ENCODE data around the gene LGALS3BP. TPM values are rescaled to one million over a fixed set of nuclear protein-coding genes. Genes with fewer than 3 reads are reported as not detected.
A peak's percentile ranks its signal among the peaks of the same experiment; 100 is the strongest.

Gene LGALS3BP
- total RNA-seq, 4 donors from 2014 or later: 38.5 to 84.1 (median 45.7) TPM

GRCh38 chr17:79005063-79005861 lies 25.5 kb upstream of the LGALS3BP start:
- H3K4me3 ChIP-seq (ENCODE audit: low read depth, poor library complexity, severe bottlenecking): no peak overlapping the region
- intact Hi-C loops (cut with DNase I; ENCODE audit: low total_unique reads): no loop called here
- peak in 1 of 2 donors; percentile 82 for DNase-seq (ENCODE audit: low spot score in 2 of 2)
- 37 to 39% methylated on average over 12 of the region's 12 CpGs for WGBS, 2 donors
- TF ChIP-seq POLR2A (IDR thresholded peaks at IDR 0.05) (no peak), CTCF (IDR thresholded peaks at IDR 0.05) (no peak)

- DNase-seq (ENCODE audit: low spot score in 2 of 2): peak in 1 of 2 donors; percentile 72
- no peak for TF ChIP-seq POLR2A (IDR thresholded peaks at IDR 0.05)
- no peak for TF ChIP-seq CTCF (IDR thresholded peaks at IDR 0.05)
- no peak overlapping the region for H3K4me3 ChIP-seq (ENCODE audit: low read depth, poor library complexity, severe bottlenecking)
- intact Hi-C loops (cut with DNase I; ENCODE audit: low total_unique reads): no loop called here
- 81 to 100% methylated on average over 2 to 3 of the region's 3 CpGs for WGBS, 2 donors
Observed at GRCh38 chr17:79003661-79004411, 24.1 kb upstream of the LGALS3BP start.

GRCh38 chr17:79002796-79003593 lies 23.3 kb upstream of the LGALS3BP start:
- peak in 1 of 2 donors; percentile 79 for DNase-seq (ENCODE audit: low spot score in 2 of 2)
- intact Hi-C loops (cut with DNase I; ENCODE audit: low total_unique reads): no loop called here
- TF ChIP-seq POLR2A (IDR thresholded peaks at IDR 0.05): no peak
- no peak for TF ChIP-seq CTCF (IDR thresholded peaks at IDR 0.05)
- no peak overlapping the region for H3K4me3 ChIP-seq (ENCODE audit: low read depth, poor library complexity, severe bottlenecking)
- 78 to 82% methylated on average over 20 of the region's 20 CpGs for WGBS, 2 donors

- peak in 1 of 2 donors; percentile 64 for DNase-seq (ENCODE audit: low spot score in 2 of 2)
- 85 to 91% methylated on average over 8 to 14 of the region's 14 CpGs for WGBS, 2 donors
- no peak for TF ChIP-seq POLR2A (IDR thresholded peaks at IDR 0.05)
- TF ChIP-seq CTCF (IDR thresholded peaks at IDR 0.05): no peak
- no peak overlapping the region for H3K4me3 ChIP-seq (ENCODE audit: low read depth, poor library complexity, severe bottlenecking)
- intact Hi-C loops (cut with DNase I; ENCODE audit: low total_unique reads): no loop called here
Observed at GRCh38 chr17:79002291-79002690, 22.6 kb upstream of the LGALS3BP start.

- no peak overlapping the region for H3K4me3 ChIP-seq (ENCODE audit: low read depth, poor library complexity, severe bottlenecking)
- peak in 1 of 2 donors; percentile 83 for DNase-seq (ENCODE audit: low spot score in 2 of 2)
- WGBS, 2 donors: 83 to 84% methylated on average over 19 of the region's 19 CpGs
- no peak for TF ChIP-seq CTCF (IDR thresholded peaks at IDR 0.05)
- no peak for TF ChIP-seq POLR2A (IDR thresholded peaks at IDR 0.05)
- intact Hi-C loops (cut with DNase I; ENCODE audit: low total_unique reads): no loop called here
Observed at GRCh38 chr17:79001190-79002020, 21.7 kb upstream of the LGALS3BP start.
